Measurements from ENCODE around the gene RASGRP1.

GRCh38 chr15:38481113-38481512 lies 83.5 kb downstream of the RASGRP1 start:
- no peak for TF ChIP-seq POLR2A (IDR thresholded peaks at IDR 0.05; ENCODE audit: low read depth, low read length)
- no peak for TF ChIP-seq CTCF (IDR thresholded peaks at IDR 0.05 in 2 of 3, conservative IDR thresholded peaks at IDR 0.05 in 1 of 3; ENCODE audit: control insufficient read depth in 2 of 3, extremely low read depth in 1 of 3, insufficient read depth in 1 of 3, low read depth in 3 of 3, low read length in 3 of 3)

Data from GM12878 (cell line).